ENCODE results near the gene CTXN1.

GRCh38 chr19:7874897-7875273, 51.0 kb downstream of the CTXN1 start:
- TF ChIP-seq, protein P1, sequence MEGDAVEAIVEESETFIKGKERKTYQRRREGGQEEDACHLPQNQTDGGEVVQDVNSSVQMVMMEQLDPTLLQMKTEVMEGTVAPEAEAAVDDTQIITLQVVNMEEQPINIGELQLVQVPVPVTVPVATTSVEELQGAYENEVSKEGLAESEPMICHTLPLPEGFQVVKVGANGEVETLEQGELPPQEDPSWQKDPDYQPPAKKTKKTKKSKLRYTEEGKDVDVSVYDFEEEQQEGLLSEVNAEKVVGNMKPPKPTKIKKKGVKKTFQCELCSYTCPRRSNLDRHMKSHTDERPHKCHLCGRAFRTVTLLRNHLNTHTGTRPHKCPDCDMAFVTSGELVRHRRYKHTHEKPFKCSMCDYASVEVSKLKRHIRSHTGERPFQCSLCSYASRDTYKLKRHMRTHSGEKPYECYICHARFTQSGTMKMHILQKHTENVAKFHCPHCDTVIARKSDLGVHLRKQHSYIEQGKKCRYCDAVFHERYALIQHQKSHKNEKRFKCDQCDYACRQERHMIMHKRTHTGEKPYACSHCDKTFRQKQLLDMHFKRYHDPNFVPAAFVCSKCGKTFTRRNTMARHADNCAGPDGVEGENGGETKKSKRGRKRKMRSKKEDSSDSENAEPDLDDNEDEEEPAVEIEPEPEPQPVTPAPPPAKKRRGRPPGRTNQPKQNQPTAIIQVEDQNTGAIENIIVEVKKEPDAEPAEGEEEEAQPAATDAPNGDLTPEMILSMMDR (IDR thresholded peaks at IDR 0.05) = no peak
- no peak for TF ChIP-seq POLR2A (IDR thresholded peaks at IDR 0.05)

Data from testis (tissue), 2 donors.